Measurements from ENCODE around the gene LIMCH1. TPM values are rescaled to one million over a fixed set of nuclear protein-coding genes. Genes with fewer than 3 reads are reported as not detected.

LIMCH1 gene
- total and polyA plus RNA-seq, 10 donors, result 14.4 to 434 (median 212) TPM

DNA sequence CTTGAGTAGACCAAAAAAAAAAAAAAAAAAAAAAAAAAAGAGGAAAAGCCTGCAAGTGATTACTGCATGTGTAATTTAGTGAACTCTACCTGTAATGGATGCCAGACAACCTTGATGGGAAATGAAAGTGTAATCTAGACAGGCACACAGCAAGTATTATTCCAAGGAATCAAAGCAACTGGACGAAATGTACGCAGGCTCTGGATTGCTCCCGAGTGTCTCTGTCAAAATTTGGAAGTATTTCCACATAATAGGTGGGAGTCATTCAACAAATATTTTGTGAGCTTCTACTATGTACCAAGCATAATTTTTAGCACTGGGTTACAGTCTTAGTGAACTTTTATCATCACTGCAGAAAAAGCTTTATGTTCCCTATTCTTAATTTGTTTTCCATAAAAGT, 64.2 kb downstream of the LIMCH1 start:
- intact Hi-C loops (cut with DNase I; ENCODE audit: low total_unique reads), result no loop called here
- H3K9me3 ChIP-seq, result no peaks in the 10 kb centered on the region
- H3K27me3 ChIP-seq (replicated peaks in 1 of 7), result no peaks in the 10 kb centered on the region
- peaks cover 0 to 3% (median 0%) of the 10 kb centered on the region in 6 donors for H3K4me1 ChIP-seq
- H3K4me3 ChIP-seq, result no peak overlapping the region
- no peaks in the 10 kb centered on the region for H3K36me3 ChIP-seq
- DNase-seq, result no peak
- TF ChIP-seq POLR2AphosphoS5 (IDR thresholded peaks at IDR 0.05), result no peak
- TF ChIP-seq, protein P1, sequence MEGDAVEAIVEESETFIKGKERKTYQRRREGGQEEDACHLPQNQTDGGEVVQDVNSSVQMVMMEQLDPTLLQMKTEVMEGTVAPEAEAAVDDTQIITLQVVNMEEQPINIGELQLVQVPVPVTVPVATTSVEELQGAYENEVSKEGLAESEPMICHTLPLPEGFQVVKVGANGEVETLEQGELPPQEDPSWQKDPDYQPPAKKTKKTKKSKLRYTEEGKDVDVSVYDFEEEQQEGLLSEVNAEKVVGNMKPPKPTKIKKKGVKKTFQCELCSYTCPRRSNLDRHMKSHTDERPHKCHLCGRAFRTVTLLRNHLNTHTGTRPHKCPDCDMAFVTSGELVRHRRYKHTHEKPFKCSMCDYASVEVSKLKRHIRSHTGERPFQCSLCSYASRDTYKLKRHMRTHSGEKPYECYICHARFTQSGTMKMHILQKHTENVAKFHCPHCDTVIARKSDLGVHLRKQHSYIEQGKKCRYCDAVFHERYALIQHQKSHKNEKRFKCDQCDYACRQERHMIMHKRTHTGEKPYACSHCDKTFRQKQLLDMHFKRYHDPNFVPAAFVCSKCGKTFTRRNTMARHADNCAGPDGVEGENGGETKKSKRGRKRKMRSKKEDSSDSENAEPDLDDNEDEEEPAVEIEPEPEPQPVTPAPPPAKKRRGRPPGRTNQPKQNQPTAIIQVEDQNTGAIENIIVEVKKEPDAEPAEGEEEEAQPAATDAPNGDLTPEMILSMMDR (IDR thresholded peaks at IDR 0.05 in 8 of 11, conservative IDR thresholded peaks at IDR 0.05 in 3 of 11), result no peak
- TF ChIP-seq POLR2A (IDR thresholded peaks at IDR 0.05), result no peak
- WGBS, 5 donors, result 87 to 96% (median 91%) methylated on average over 3 of the region's 3 CpGs
- H3K27ac ChIP-seq, result no peak overlapping the region

DNA sequence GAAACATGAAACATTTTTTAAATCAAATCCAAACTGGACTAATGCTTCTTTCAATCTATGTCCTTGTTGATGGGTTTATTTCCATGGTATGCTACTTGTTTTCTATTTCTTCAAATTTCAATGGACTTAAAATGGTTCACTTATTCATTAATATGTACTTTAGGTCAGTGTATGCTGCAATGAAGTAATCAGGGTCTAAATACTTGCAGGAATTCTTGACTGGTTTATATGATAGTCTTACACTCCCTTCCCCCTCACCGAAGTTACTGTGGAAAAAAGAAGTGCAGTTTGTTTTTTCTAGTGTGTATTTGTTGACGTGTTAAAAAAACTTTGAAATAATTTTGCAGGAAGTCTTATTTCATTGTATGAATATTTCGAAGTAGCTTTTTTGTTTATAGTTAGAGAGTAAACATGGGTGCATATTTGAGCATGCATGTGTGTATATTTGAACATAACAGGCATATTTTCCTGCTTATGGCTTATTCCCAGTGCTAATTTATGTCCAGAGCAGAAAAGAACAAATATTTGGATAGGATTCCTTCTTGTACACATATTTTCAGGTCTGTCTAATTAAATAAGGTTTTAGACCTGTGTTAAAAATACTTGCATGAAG, 65.0 kb downstream of the LIMCH1 start:
- H3K27me3 ChIP-seq (replicated peaks in 1 of 7), result no peaks in the 10 kb centered on the region
- no peaks in the 10 kb centered on the region for H3K36me3 ChIP-seq
- intact Hi-C loops (cut with DNase I; ENCODE audit: low total_unique reads), result no loop called here
- TF ChIP-seq POLR2AphosphoS5 (IDR thresholded peaks at IDR 0.05) (no peak), POLR2A (IDR thresholded peaks at IDR 0.05) (no peak)
- TF ChIP-seq, protein P1 (IDR thresholded peaks at IDR 0.05 in 8 of 11, conservative IDR thresholded peaks at IDR 0.05 in 3 of 11), result no peak
- peaks cover 0 to 3% (median 0%) of the 10 kb centered on the region in 6 donors for H3K4me1 ChIP-seq
- no peak overlapping the region for H3K27ac ChIP-seq
- H3K9me3 ChIP-seq, result no peaks in the 10 kb centered on the region
- DNase-seq, result no peak
- no peak overlapping the region for H3K4me3 ChIP-seq
- WGBS, 5 donors, result 69 to 86% (median 70%) methylated on average over 3 of the region's 3 CpGs

DNA sequence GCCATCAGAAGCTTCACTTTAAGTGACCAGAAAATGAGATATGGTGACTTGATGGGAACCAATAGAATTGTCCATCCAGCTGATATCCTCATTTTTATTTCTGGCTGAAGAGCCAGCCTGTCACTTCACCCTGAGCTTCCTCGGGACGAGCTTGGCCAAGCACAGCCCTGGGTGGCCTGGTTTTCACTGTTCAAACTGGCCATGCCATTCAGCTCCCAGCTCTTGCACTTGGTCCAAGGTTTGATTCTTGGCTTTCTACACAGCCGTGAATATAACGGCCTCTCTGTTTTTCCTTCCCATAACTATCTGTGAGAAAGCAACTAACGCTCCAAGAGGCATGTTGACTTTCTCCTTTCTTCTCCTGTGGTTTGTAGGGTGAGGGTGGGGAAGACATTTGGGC, 71.9 kb downstream of the LIMCH1 start:
- TF ChIP-seq, protein P1 (IDR thresholded peaks at IDR 0.05 in 8 of 11, conservative IDR thresholded peaks at IDR 0.05 in 3 of 11), result no peak
- TF ChIP-seq POLR2A (IDR thresholded peaks at IDR 0.05), result no peak
- peak in 1 of 3 donors; percentile 16 for TF ChIP-seq POLR2AphosphoS5 (IDR thresholded peaks at IDR 0.05)
- WGBS, 5 donors, result 90 to 98% (median 96%) methylated on average over 5 of the region's 5 CpGs

DNA sequence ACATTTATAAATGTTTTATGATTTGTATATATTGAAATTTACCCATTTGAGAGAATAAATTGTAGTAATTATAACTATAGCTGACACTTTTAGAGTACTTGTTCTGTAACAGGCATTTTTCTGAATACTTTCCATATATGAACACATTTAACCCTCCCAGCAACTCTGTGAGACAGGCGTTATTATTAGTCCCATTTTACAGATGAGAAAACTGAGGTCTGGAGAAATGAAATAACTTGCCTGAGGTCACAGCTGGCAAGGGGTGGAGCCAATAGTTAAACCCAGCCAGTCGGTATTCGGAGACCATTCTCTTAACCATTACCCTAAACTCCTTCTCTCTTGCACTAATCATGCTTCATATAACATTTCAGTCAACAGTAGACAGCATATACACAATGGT, 72.5 kb downstream of the LIMCH1 start:
- H3K9me3 ChIP-seq, result no peaks in the 10 kb centered on the region
- no peaks in the 10 kb centered on the region for H3K36me3 ChIP-seq
- WGBS, 5 donors, result 91 to 98% (median 94%) methylated on average over 3 of the region's 3 CpGs
- DNase-seq, result no peak
- H3K4me3 ChIP-seq, result no peak overlapping the region
- intact Hi-C loops (cut with DNase I; ENCODE audit: low total_unique reads), result no loop called here
- no peak overlapping the region for H3K27ac ChIP-seq
- peaks cover 0 to 17% (median 6%) of the 10 kb centered on the region in 6 donors for H3K4me1 ChIP-seq
- TF ChIP-seq POLR2A (IDR thresholded peaks at IDR 0.05), result no peak
- TF ChIP-seq POLR2AphosphoS5 (IDR thresholded peaks at IDR 0.05), result no peak
- TF ChIP-seq, protein P1 (IDR thresholded peaks at IDR 0.05 in 8 of 11, conservative IDR thresholded peaks at IDR 0.05 in 3 of 11), result no peak
- no peaks in the 10 kb centered on the region for H3K27me3 ChIP-seq (replicated peaks in 1 of 7)

More for the DNA sequence above, 71.9 kb downstream of the LIMCH1 start:
- DNase-seq, result no peak
- intact Hi-C loops (cut with DNase I; ENCODE audit: low total_unique reads), result no loop called here
- Histone ChIP-seq H3K27me3 (replicated peaks in 1 of 7) (no peaks in the 10 kb centered on the region), H3K27ac (no peak overlapping the region), H3K36me3 (no peaks in the 10 kb centered on the region), H3K9me3 (no peaks in the 10 kb centered on the region), H3K4me1 (peaks cover 0 to 17% (median 6%) of the 10 kb centered on the region in 6 donors), H3K4me3 (no peak overlapping the region)
